SK-N-MC (cell line): ENCODE results near the gene MKRN2OS.
A peak's percentile ranks its signal among the peaks of the same experiment; 100 is the strongest.

Source experiments
- DNase-seq: peaks from one replicate; pipeline ENCODE4 v3.0.0-alpha.2; 2011; ENCODE audit warnings: low read depth, low spot score
- H3K27ac ChIP-seq: fragments of 200-600 bp; sonication (generic); 2 replicates; pipeline ENCODE4 v1.5.1; 2016; ENCODE audit warnings: mixed run types
- H3K36me3 ChIP-seq: fragments of 200-600 bp; sonication (generic); 2 replicates; pipeline ENCODE4 v1.6.1; 2017; ENCODE audit warnings: antibody characterized with exemption, low read length, mixed read lengths; ENCODE audit not compliant: insufficient read depth
- H3K4me3 ChIP-seq: fragments of 200-600 bp; sonication (generic); 2 replicates; pipeline ENCODE4 v1.5.1; 2016
- H3K9ac ChIP-seq: fragments of 200-600 bp; sonication (generic); 2 replicates; pipeline ENCODE4 v1.8.0; 2017; ENCODE audit warnings: mixed run types, mixed read lengths; ENCODE audit not compliant: insufficient read length
- H3K9me3 ChIP-seq: fragments of 200-600 bp; sonication (generic); 2 replicates; pipeline ENCODE4 v1.6.1; 2017; ENCODE audit warnings: low read depth, mild to moderate bottlenecking, antibody characterized with exemption, low read length, moderate library complexity, mixed read lengths
- EZH2 ChIP-seq: fragments of 200-600 bp; sonication (generic); IDR thresholded peaks from one replicate; pipeline ENCODE4 v1.6.1; 2017; ENCODE audit warnings: antibody characterized with exemption
- FOXP2 ChIP-seq: optimal IDR thresholded peaks from 2 replicates; pipeline ENCODE3; 2011; ENCODE audit warnings: mild to moderate bottlenecking, moderate library complexity; ENCODE audit not compliant: insufficient read depth; ENCODE audit errors: extremely low read length, control extremely low read depth
- POLR2AphosphoS5 ChIP-seq: IDR thresholded peaks from 2 replicates; pipeline ENCODE4 v1.6.1; 2012; ENCODE audit warnings: mild to moderate bottlenecking, low read depth, low read length, borderline replicate concordance

Gene MKRN2OS

GRCh38 chr3:12571986-12572385 lies 26.7 kb upstream of the MKRN2OS start:
- no peak for DNase-seq
- no peak overlapping the region for H3K4me3 ChIP-seq
- H3K9me3 ChIP-seq: no peaks in the 10 kb centered on the region
- peaks cover 15% of the 10 kb centered on the region; the same call in 1 of the 2 replicates for H3K36me3 ChIP-seq
- no peak overlapping the region for H3K9ac ChIP-seq
- no peak overlapping the region for H3K27ac ChIP-seq
- TF ChIP-seq FOXP2 (no peak), EZH2 (no peak), POLR2AphosphoS5 (no peak)

- Histone ChIP-seq H3K4me3 (no peak overlapping the region), H3K36me3 (peaks cover 12% of the 10 kb centered on the region; the same call in 1 of the 2 replicates)
- no peak for DNase-seq
Observed at GRCh38 chr3:12569836-12570235, 24.5 kb upstream of the MKRN2OS start.

GRCh38 chr3:12568747-12569146 lies 23.4 kb upstream of the MKRN2OS start:
- H3K9me3 ChIP-seq: no peaks in the 10 kb centered on the region
- H3K4me3 ChIP-seq: no peak overlapping the region
- no peak for DNase-seq
- peaks cover 12% of the 10 kb centered on the region; the same call in 1 of the 2 replicates for H3K36me3 ChIP-seq
- H3K27ac ChIP-seq: no peak overlapping the region
- TF ChIP-seq FOXP2: no peak
- no peak for TF ChIP-seq EZH2
- TF ChIP-seq POLR2AphosphoS5: no peak
- no peak overlapping the region for H3K9ac ChIP-seq

More at GRCh38 chr3:12569836-12570235, 24.5 kb upstream of the MKRN2OS start:
- H3K9me3 ChIP-seq: no peaks in the 10 kb centered on the region
- H3K9ac ChIP-seq: no peak overlapping the region
- TF ChIP-seq FOXP2 (no peak), EZH2 (no peak), POLR2AphosphoS5 (no peak)
- H3K27ac ChIP-seq: no peak overlapping the region

- Histone ChIP-seq H3K9ac (no peak overlapping the region), H3K4me3 (no peak overlapping the region), H3K36me3 (peaks cover under 1% of the 10 kb centered on the region; the same call in 1 of the 2 replicates), H3K9me3 (no peaks in the 10 kb centered on the region), H3K27ac (no peak overlapping the region)
- no peak for TF ChIP-seq POLR2AphosphoS5
- DNase-seq: no peak
Observed at GRCh38 chr3:12566976-12567375, 21.7 kb upstream of the MKRN2OS start.

GRCh38 chr3:12562451-12562850 lies 17.2 kb upstream of the MKRN2OS start:
- no peak for DNase-seq
- H3K4me3 ChIP-seq: no peak overlapping the region
- no peaks in the 10 kb centered on the region for H3K36me3 ChIP-seq
- H3K9ac ChIP-seq: no peak overlapping the region
- TF ChIP-seq POLR2AphosphoS5: no peak
- no peak for TF ChIP-seq FOXP2
- no peaks in the 10 kb centered on the region for H3K9me3 ChIP-seq
- no peak overlapping the region for H3K27ac ChIP-seq

GRCh38 chr3:12561397-12561796 lies 16.1 kb upstream of the MKRN2OS start:
- Histone ChIP-seq H3K9ac (no peak overlapping the region), H3K27ac (no peak overlapping the region), H3K9me3 (no peaks in the 10 kb centered on the region), H3K36me3 (no peaks in the 10 kb centered on the region), H3K4me3 (no peak overlapping the region)
- no peak for DNase-seq
- TF ChIP-seq EZH2 (no peak), FOXP2 (no peak), POLR2AphosphoS5 (no peak)

GRCh38 chr3:12560505-12561190 lies 15.3 kb upstream of the MKRN2OS start:
- no peaks in the 10 kb centered on the region for H3K9me3 ChIP-seq
- no peak overlapping the region for H3K9ac ChIP-seq
- no peak overlapping the region for H3K4me3 ChIP-seq
- DNase-seq: no peak
- H3K27ac ChIP-seq: no peak overlapping the region
- H3K36me3 ChIP-seq: no peaks in the 10 kb centered on the region
- TF ChIP-seq FOXP2 (no peak), POLR2AphosphoS5 (no peak), EZH2 (no peak)

- Histone ChIP-seq H3K9ac (no peak overlapping the region), H3K36me3 (no peaks in the 10 kb centered on the region), H3K27ac (no peak overlapping the region), H3K4me3 (no peak overlapping the region), H3K9me3 (no peaks in the 10 kb centered on the region)
- TF ChIP-seq EZH2: no peak
- TF ChIP-seq POLR2AphosphoS5: no peak
- no peak for TF ChIP-seq FOXP2
- no peak for DNase-seq
Observed at GRCh38 chr3:12559520-12559919, 14.2 kb upstream of the MKRN2OS start.

GRCh38 chr3:12558706-12559105 lies 13.4 kb upstream of the MKRN2OS start:
- H3K9ac ChIP-seq: peak overlapping the region; percentile 89
- H3K4me3 ChIP-seq: peak overlapping the region; percentile 89
- DNase-seq: no peak
- no peak overlapping the region for H3K27ac ChIP-seq
- no peak for TF ChIP-seq POLR2AphosphoS5
- TF ChIP-seq EZH2: no peak
- TF ChIP-seq FOXP2: no peak
- H3K36me3 ChIP-seq: no peaks in the 10 kb centered on the region
- no peaks in the 10 kb centered on the region for H3K9me3 ChIP-seq
